ENCODE measurements around the gene SLC12A6. TPM values are rescaled to one million over a fixed set of nuclear protein-coding genes. Genes with fewer than 3 reads are reported as not detected.
"Not testable (repeated sequence)": the region's sequence is repeated elsewhere in the genome, so short reads cannot be mapped to it uniquely, and the experiment has no call there.

The SLC12A6 gene
- 4.5 TPM for polyA plus RNA-seq (2013, experiment 1 of 2)
- polyA plus RNA-seq (2013, experiment 2 of 2), result 4.4 TPM

DNA sequence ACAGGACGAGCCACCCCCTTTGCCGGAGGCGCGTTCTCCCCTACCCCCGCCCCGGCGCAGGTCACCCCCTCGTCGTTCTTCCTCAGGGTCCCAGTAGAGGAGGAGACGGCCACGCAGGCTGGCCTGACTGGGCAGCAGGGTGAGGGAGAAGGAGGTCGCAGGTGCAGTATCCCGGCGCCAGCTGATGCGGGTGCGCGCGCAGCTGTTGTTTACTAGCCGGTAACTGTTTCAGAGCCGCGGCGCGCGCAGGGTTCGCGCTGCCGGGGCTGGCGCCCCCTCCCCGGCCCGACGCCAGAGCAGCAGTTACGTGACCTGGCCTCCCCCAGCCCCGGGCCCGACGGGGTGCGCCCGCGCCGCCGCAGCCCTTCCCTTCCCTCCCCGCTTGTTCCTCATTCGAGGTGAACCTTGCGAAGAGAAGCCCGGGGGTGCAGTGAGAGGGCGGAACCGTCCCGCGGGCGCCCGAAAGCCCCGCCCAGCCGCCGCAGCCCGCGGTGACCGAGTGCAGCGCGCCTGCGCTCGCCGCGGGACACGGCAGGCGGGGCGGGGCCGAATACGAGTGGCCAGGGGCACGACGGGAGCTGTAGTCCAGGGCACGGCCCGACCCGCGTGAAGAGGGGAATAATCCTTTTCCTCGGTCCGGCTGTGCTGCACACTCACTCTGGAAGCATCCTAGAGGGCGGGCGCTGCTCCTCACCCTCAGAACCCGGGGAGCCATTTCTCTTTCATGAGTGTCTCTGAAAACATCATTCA lies at the start of gene SLC12A6:
Gene SLC12A6 (minus strand): TSS at position 225 of the 750 bp plus-strand sequence. CDS start 1,101 bp downstream, outside the sequence.
- Histone ChIP-seq H2BK120ac (ENCODE audit: low read depth, low read length) (no peak within 1 kb of the TSS), H3K79me1 (ENCODE audit: low read length) (peaks cover 2% of the 10 kb centered on the region), H3K56ac (ENCODE audit: low read length) (peak within 1 kb of the TSS; percentile 92), H3K27me3 (ENCODE audit: insufficient read depth, low read length, poor library complexity) (no peaks in the 10 kb centered on the region), H3K4me1 (ENCODE audit: control insufficient read depth, low read depth, low read length) (no peaks in the 10 kb centered on the region), H3K18ac (ENCODE audit: low read length) (peak within 1 kb of the TSS; percentile 53), H3K27ac (ENCODE audit: low read depth, low read length) (peak within 1 kb of the TSS; percentile 67), H3K4me2 (ENCODE audit: low read length) (peak within 1 kb of the TSS; percentile 98), H2BK15ac (replicated peaks; ENCODE audit: low read depth) (no peak within 1 kb of the TSS), H3K4me3 (ENCODE audit: low read length) (peak within 1 kb of the TSS; percentile 64), H3K9ac (ENCODE audit: low read length) (peak within 1 kb of the TSS; percentile 84), H2BK5ac (ENCODE audit: low read length) (no peak within 1 kb of the TSS), H4K5ac (ENCODE audit: low read length) (no peak within 1 kb of the TSS), H3K23ac (ENCODE audit: low read length) (no peak within 1 kb of the TSS), H3K79me2 (ENCODE audit: control insufficient read depth, insufficient read depth, low read length) (peaks cover 12% of the 10 kb centered on the region), H2AK5ac (ENCODE audit: low read length) (no peak within 1 kb of the TSS), H3K36me3 (ENCODE audit: control insufficient read depth, insufficient read depth, low read length) (no peaks in the 10 kb centered on the region), H3K4ac (ENCODE audit: low read depth, low read length) (no peak within 1 kb of the TSS), H4K8ac (ENCODE audit: low read depth, low read length) (no peak within 1 kb of the TSS)
- no CpG with 5 or more reads among the region's 78 CpGs for WGBS (ENCODE audit: extremely low coverage, insufficient coverage, low lambda C conversion rate)
- peak; percentile 90 for DNase-seq

DNA sequence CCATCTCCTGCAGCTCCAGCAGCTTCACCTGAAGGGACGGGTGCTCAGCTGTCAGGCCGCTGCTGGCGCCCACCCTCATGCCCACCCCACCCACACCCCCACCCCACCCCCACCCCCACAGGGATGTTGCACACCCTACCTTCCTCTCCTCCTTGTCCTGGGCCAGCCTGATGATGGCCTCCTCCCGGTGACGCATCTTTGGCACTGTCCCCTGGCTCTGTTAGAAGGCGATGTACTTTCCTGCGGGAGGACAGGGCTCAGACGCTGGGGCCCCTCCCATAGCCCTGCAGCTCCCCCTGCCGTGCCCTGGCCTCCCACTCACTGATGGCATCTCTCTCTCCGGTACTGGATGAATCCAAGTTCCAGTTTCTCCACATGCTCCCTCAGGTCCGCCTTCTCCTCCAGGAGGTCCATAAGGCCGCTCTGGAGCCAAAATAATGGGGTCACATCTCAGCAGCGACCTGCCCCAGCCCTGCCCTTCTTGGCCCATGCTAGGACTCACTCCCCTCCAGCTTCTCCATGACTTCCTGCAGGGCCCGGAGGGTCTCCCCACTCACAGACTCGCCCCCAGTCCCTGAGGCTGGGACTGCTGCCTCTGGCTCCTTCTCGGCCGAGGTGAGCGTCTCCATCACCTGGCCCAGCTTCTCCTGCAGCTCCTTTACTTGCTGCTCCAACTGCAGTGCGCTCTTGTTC lies 44.4 kb upstream of the SLC12A6 start:
- not testable (repeated sequence) for H2BK15ac ChIP-seq (replicated peaks; ENCODE audit: low read depth); H3K4me2 ChIP-seq (ENCODE audit: low read length); H3K27me3 ChIP-seq (ENCODE audit: insufficient read depth, low read length, poor library complexity); H3K56ac ChIP-seq (ENCODE audit: low read length); H3K27ac ChIP-seq (ENCODE audit: low read depth, low read length); H3K9ac ChIP-seq (ENCODE audit: low read length); DNase-seq; H3K18ac ChIP-seq (ENCODE audit: low read length); H4K5ac ChIP-seq (ENCODE audit: low read length); H2AK5ac ChIP-seq (ENCODE audit: low read length); H3K4ac ChIP-seq (ENCODE audit: low read depth, low read length); H3K23ac ChIP-seq (ENCODE audit: low read length); H3K36me3 ChIP-seq (ENCODE audit: control insufficient read depth, insufficient read depth, low read length); H3K4me3 ChIP-seq (ENCODE audit: low read length); H4K8ac ChIP-seq (ENCODE audit: low read depth, low read length); H3K4me1 ChIP-seq (ENCODE audit: control insufficient read depth, low read depth, low read length); H2BK120ac ChIP-seq (ENCODE audit: low read depth, low read length); H3K79me2 ChIP-seq (ENCODE audit: control insufficient read depth, insufficient read depth, low read length); H2BK5ac ChIP-seq (ENCODE audit: low read length); H3K79me1 ChIP-seq (ENCODE audit: low read length)
- no CpG with 5 or more reads among the region's 19 CpGs for WGBS (ENCODE audit: extremely low coverage, insufficient coverage, low lambda C conversion rate)

GRCh38 chr15:34380491-34380890 lies 42.9 kb upstream of the SLC12A6 start:
- WGBS (ENCODE audit: extremely low coverage, insufficient coverage, low lambda C conversion rate), result no CpG with 5 or more reads among the region's 4 CpGs
- not testable (repeated sequence) for DNase-seq; H3K27ac ChIP-seq (ENCODE audit: low read depth, low read length)

GRCh38 chr15:34376856-34377255 lies 39.3 kb upstream of the SLC12A6 start:
- no CpG with 5 or more reads among the region's 2 CpGs for WGBS (ENCODE audit: extremely low coverage, insufficient coverage, low lambda C conversion rate)
- Histone ChIP-seq H3K4me2 (ENCODE audit: low read length) (no peak overlapping the region), H3K23ac (ENCODE audit: low read length) (no peak overlapping the region)

More at GRCh38 chr15:34380491-34380890, 42.9 kb upstream of the SLC12A6 start:
- not testable (repeated sequence) for H3K79me2 ChIP-seq (ENCODE audit: control insufficient read depth, insufficient read depth, low read length); H2AK5ac ChIP-seq (ENCODE audit: low read length); H3K4ac ChIP-seq (ENCODE audit: low read depth, low read length); H2BK15ac ChIP-seq (replicated peaks; ENCODE audit: low read depth); H3K79me1 ChIP-seq (ENCODE audit: low read length); H3K23ac ChIP-seq (ENCODE audit: low read length); H2BK5ac ChIP-seq (ENCODE audit: low read length); H3K4me2 ChIP-seq (ENCODE audit: low read length); H4K5ac ChIP-seq (ENCODE audit: low read length); H3K36me3 ChIP-seq (ENCODE audit: control insufficient read depth, insufficient read depth, low read length); H3K27me3 ChIP-seq (ENCODE audit: insufficient read depth, low read length, poor library complexity); H2BK120ac ChIP-seq (ENCODE audit: low read depth, low read length); H3K4me1 ChIP-seq (ENCODE audit: control insufficient read depth, low read depth, low read length); H3K56ac ChIP-seq (ENCODE audit: low read length); H4K8ac ChIP-seq (ENCODE audit: low read depth, low read length); H3K9ac ChIP-seq (ENCODE audit: low read length); H3K18ac ChIP-seq (ENCODE audit: low read length); H3K4me3 ChIP-seq (ENCODE audit: low read length)

GRCh38 chr15:34375541-34375940 lies 38.0 kb upstream of the SLC12A6 start:
- H3K18ac ChIP-seq (ENCODE audit: low read length); H3K27me3 ChIP-seq (ENCODE audit: insufficient read depth, low read length, poor library complexity); H2AK5ac ChIP-seq (ENCODE audit: low read length); H3K4me2 ChIP-seq (ENCODE audit: low read length); H3K36me3 ChIP-seq (ENCODE audit: control insufficient read depth, insufficient read depth, low read length); H3K4ac ChIP-seq (ENCODE audit: low read depth, low read length); DNase-seq; H2BK15ac ChIP-seq (replicated peaks; ENCODE audit: low read depth); H3K79me1 ChIP-seq (ENCODE audit: low read length); H3K79me2 ChIP-seq (ENCODE audit: control insufficient read depth, insufficient read depth, low read length); H3K4me1 ChIP-seq (ENCODE audit: control insufficient read depth, low read depth, low read length); H3K9ac ChIP-seq (ENCODE audit: low read length); H4K8ac ChIP-seq (ENCODE audit: low read depth, low read length); H2BK5ac ChIP-seq (ENCODE audit: low read length); H3K4me3 ChIP-seq (ENCODE audit: low read length); H3K27ac ChIP-seq (ENCODE audit: low read depth, low read length); H2BK120ac ChIP-seq (ENCODE audit: low read depth, low read length); H4K5ac ChIP-seq (ENCODE audit: low read length); H3K23ac ChIP-seq (ENCODE audit: low read length); H3K56ac ChIP-seq (ENCODE audit: low read length): not testable (repeated sequence)
- no CpG with 5 or more reads among the region's 2 CpGs for WGBS (ENCODE audit: extremely low coverage, insufficient coverage, low lambda C conversion rate)

More at GRCh38 chr15:34376856-34377255, 39.3 kb upstream of the SLC12A6 start:
- H3K18ac ChIP-seq (ENCODE audit: low read length), result no peak overlapping the region
- H4K8ac ChIP-seq (ENCODE audit: low read depth, low read length), result no peak overlapping the region
- no peak for DNase-seq
- no peak overlapping the region for H3K4me3 ChIP-seq (ENCODE audit: low read length)
- H3K27me3 ChIP-seq (ENCODE audit: insufficient read depth, low read length, poor library complexity), result no peaks in the 10 kb centered on the region
- H2BK15ac ChIP-seq (replicated peaks; ENCODE audit: low read depth), result no peak overlapping the region
- no peak overlapping the region for H3K9ac ChIP-seq (ENCODE audit: low read length)
- H4K5ac ChIP-seq (ENCODE audit: low read length), result no peak overlapping the region
- no peak overlapping the region for H2BK120ac ChIP-seq (ENCODE audit: low read depth, low read length)
- no peaks in the 10 kb centered on the region for H3K79me2 ChIP-seq (ENCODE audit: control insufficient read depth, insufficient read depth, low read length)
- H3K4ac ChIP-seq (ENCODE audit: low read depth, low read length), result no peak overlapping the region
- H3K27ac ChIP-seq (ENCODE audit: low read depth, low read length), result no peak overlapping the region
- no peak overlapping the region for H2AK5ac ChIP-seq (ENCODE audit: low read length)
- no peaks in the 10 kb centered on the region for H3K36me3 ChIP-seq (ENCODE audit: control insufficient read depth, insufficient read depth, low read length)
- no peak overlapping the region for H2BK5ac ChIP-seq (ENCODE audit: low read length)
- H3K79me1 ChIP-seq (ENCODE audit: low read length), result no peaks in the 10 kb centered on the region
- no peak overlapping the region for H3K56ac ChIP-seq (ENCODE audit: low read length)
- H3K4me1 ChIP-seq (ENCODE audit: control insufficient read depth, low read depth, low read length), result no peaks in the 10 kb centered on the region
